Activated T-cell treated with anti-CD3 and anti-CD28 coated beads, Interleukin-2, amount 50 U/mL, for 72 hours (primary cell): ENCODE data around the gene CAPN15. TPM values are rescaled to one million over a fixed set of nuclear protein-coding genes. Genes with fewer than 3 reads are reported as not detected.
A peak's percentile ranks its signal among the peaks of the same experiment; 100 is the strongest.

Experiments
- ATAC-seq, 2 donors: fragments of 150-1000 bp; cut with Tn5 transposase; replicated peaks in 1 of 2; 2 replicates each; pipeline ENCODE4 v1.10.0; 2021; ENCODE audit warnings: moderate library complexity in 2 of 2, mild to moderate bottlenecking in 1 of 2
- DNase-seq, 2 donors: peaks; one replicate each; pipeline ENCODE4 v3.0.0; 2021 to 2022; ENCODE audit warnings: mixed read lengths in 1 of 2
- H3K27ac Mint-ChIP-seq: one replicate; pipeline ENCODE4 v1.8.0; 2022; ENCODE audit warnings: mild to moderate bottlenecking, moderate library complexity, mixed read lengths
- H3K27me3 Mint-ChIP-seq: one replicate; pipeline ENCODE4 v1.8.0; 2022; ENCODE audit warnings: low read depth, mixed read lengths
- H3K36me3 Mint-ChIP-seq, 2 donors: one replicate each; pipeline ENCODE4 v1.8.0; 2022; ENCODE audit warnings: mixed read lengths in 2 of 2, mild to moderate bottlenecking in 1 of 2; ENCODE audit not compliant: insufficient read depth in 2 of 2
- H3K4me1 Mint-ChIP-seq: one replicate; pipeline ENCODE4 v1.8.0; 2022; ENCODE audit warnings: low read depth, mixed read lengths
- H3K4me3 Mint-ChIP-seq, 2 donors: one replicate each; pipeline ENCODE4 v1.8.0; 2022; ENCODE audit warnings: mild to moderate bottlenecking in 2 of 2, mixed read lengths in 2 of 2, moderate library complexity in 2 of 2
- H3K9me3 Mint-ChIP-seq, 2 donors: one replicate each; pipeline ENCODE4 v1.8.0; 2022; ENCODE audit warnings: mixed read lengths in 2 of 2
- total RNA-seq, 2 donors: library from RNA; stranded (reverse); gene quantifications; one replicate each; pipeline ENCODE4 v1.2.3, GENCODE V29; 2022

The CAPN15 gene
- total RNA-seq, 2 donors from 2014 or later = 46.6 to 58.5 TPM

GRCh38 chr16:569445-570254, 42.1 kb downstream of the CAPN15 start, which contains the start of gene PIGQ:
Gene PIGQ, plus strand, starts transcription at chr16:569968. Its CDS starts 4,107 bp downstream, at chr16:574075.
- DNase-seq (peak; percentile 75 to 77), ATAC-seq (peak; percentile 82 to 88)
- Mint-ChIP-seq H3K36me3 (no peaks in the 10 kb centered on the region), H3K27me3 (no peaks in the 10 kb centered on the region), H3K9me3 (no peaks in the 10 kb centered on the region), H3K27ac (peak within 1 kb of the TSS; percentile 92), H3K4me3 (peak within 1 kb of the TSS; percentile 91 to 95), H3K4me1 (peaks cover 38% of the 10 kb centered on the region)

- no peak for ATAC-seq
Observed at GRCh38 chr16:572865-573650, 45.5 kb downstream of the CAPN15 start.

GRCh38 chr16:574021-574760, 46.7 kb downstream of the CAPN15 start:
- Mint-ChIP-seq H3K4me1 (peaks cover 21% of the 10 kb centered on the region), H3K27me3 (no peaks in the 10 kb centered on the region), H3K27ac (no peak overlapping the region), H3K36me3 (no peaks in the 10 kb centered on the region), H3K9me3 (no peaks in the 10 kb centered on the region), H3K4me3 (no peak overlapping the region)
- DNase-seq (no peak), ATAC-seq (no peak)

More at GRCh38 chr16:572865-573650, 45.5 kb downstream of the CAPN15 start:
- no peaks in the 10 kb centered on the region for H3K9me3 Mint-ChIP-seq
- peaks cover 26% of the 10 kb centered on the region for H3K4me1 Mint-ChIP-seq
- H3K27me3 Mint-ChIP-seq = no peaks in the 10 kb centered on the region
- H3K27ac Mint-ChIP-seq = no peak overlapping the region
- no peaks in the 10 kb centered on the region for H3K36me3 Mint-ChIP-seq
- no peak for DNase-seq
- H3K4me3 Mint-ChIP-seq = no peak overlapping the region

GRCh38 chr16:575354-576196, 48.1 kb downstream of the CAPN15 start:
- DNase-seq = no peak
- no peaks in the 10 kb centered on the region for H3K36me3 Mint-ChIP-seq
- no peaks in the 10 kb centered on the region for H3K27me3 Mint-ChIP-seq
- no peaks in the 10 kb centered on the region for H3K9me3 Mint-ChIP-seq
- no peak overlapping the region for H3K4me3 Mint-ChIP-seq
- H3K4me1 Mint-ChIP-seq = peaks cover 16% of the 10 kb centered on the region
- ATAC-seq = no peak
- H3K27ac Mint-ChIP-seq = no peak overlapping the region

GRCh38 chr16:576197-576822, 48.8 kb downstream of the CAPN15 start:
- Mint-ChIP-seq H3K36me3 (no peaks in the 10 kb centered on the region), H3K4me3 (no peak overlapping the region), H3K4me1 (peaks cover 8% of the 10 kb centered on the region), H3K9me3 (no peaks in the 10 kb centered on the region), H3K27me3 (no peaks in the 10 kb centered on the region), H3K27ac (no peak overlapping the region)
- DNase-seq (no peak), ATAC-seq (no peak)

- H3K9me3 Mint-ChIP-seq = no peaks in the 10 kb centered on the region
- DNase-seq = no peak
- H3K27ac Mint-ChIP-seq = no peak overlapping the region
- H3K27me3 Mint-ChIP-seq = no peaks in the 10 kb centered on the region
- H3K36me3 Mint-ChIP-seq = no peaks in the 10 kb centered on the region
- H3K4me3 Mint-ChIP-seq = no peak overlapping the region
- H3K4me1 Mint-ChIP-seq = peaks cover 3% of the 10 kb centered on the region
- no peak for ATAC-seq
Observed at GRCh38 chr16:576823-577201, 49.3 kb downstream of the CAPN15 start.

- no peaks in the 10 kb centered on the region for H3K4me1 Mint-ChIP-seq
- no peaks in the 10 kb centered on the region for H3K27me3 Mint-ChIP-seq
- H3K27ac Mint-ChIP-seq = no peak overlapping the region
- H3K36me3 Mint-ChIP-seq = no peaks in the 10 kb centered on the region
- H3K4me3 Mint-ChIP-seq = no peak overlapping the region
- no peaks in the 10 kb centered on the region for H3K9me3 Mint-ChIP-seq
- ATAC-seq = no peak
- DNase-seq = no peak
Observed at GRCh38 chr16:577796-578195, 50.3 kb downstream of the CAPN15 start.

- no peak for ATAC-seq
- DNase-seq = no peak
- H3K36me3 Mint-ChIP-seq = no peaks in the 10 kb centered on the region
- H3K27ac Mint-ChIP-seq = no peak overlapping the region
- H3K9me3 Mint-ChIP-seq = no peaks in the 10 kb centered on the region
- H3K27me3 Mint-ChIP-seq = no peaks in the 10 kb centered on the region
- no peak overlapping the region for H3K4me3 Mint-ChIP-seq
- H3K4me1 Mint-ChIP-seq = no peaks in the 10 kb centered on the region
Observed at GRCh38 chr16:578232-578869, 50.8 kb downstream of the CAPN15 start.

GRCh38 chr16:578870-579405, 51.4 kb downstream of the CAPN15 start:
- H3K9me3 Mint-ChIP-seq = no peaks in the 10 kb centered on the region
- no peaks in the 10 kb centered on the region for H3K36me3 Mint-ChIP-seq
- H3K27ac Mint-ChIP-seq = no peak overlapping the region
- no peaks in the 10 kb centered on the region for H3K27me3 Mint-ChIP-seq
- ATAC-seq = peak; percentile 91 to 93
- DNase-seq = peak; percentile 76 to 81
- no peaks in the 10 kb centered on the region for H3K4me1 Mint-ChIP-seq
- H3K4me3 Mint-ChIP-seq = peak overlapping the region in 1 of 2 donors; percentile 40

GRCh38 chr16:580141-580945, 52.8 kb downstream of the CAPN15 start:
- Mint-ChIP-seq H3K27ac (no peak overlapping the region), H3K27me3 (no peaks in the 10 kb centered on the region), H3K9me3 (no peaks in the 10 kb centered on the region), H3K36me3 (no peaks in the 10 kb centered on the region), H3K4me1 (peaks cover 2% of the 10 kb centered on the region), H3K4me3 (no peak overlapping the region)
- DNase-seq = no peak
- no peak for ATAC-seq

- H3K36me3 Mint-ChIP-seq = no peaks in the 10 kb centered on the region
Observed at GRCh38 chr16:580946-581498, 53.5 kb downstream of the CAPN15 start.

More at GRCh38 chr16:580946-581498, 53.5 kb downstream of the CAPN15 start:
- H3K27ac Mint-ChIP-seq = no peak overlapping the region
- DNase-seq (no peak), ATAC-seq (no peak)
- H3K4me1 Mint-ChIP-seq = peaks cover 9% of the 10 kb centered on the region
- H3K9me3 Mint-ChIP-seq = no peaks in the 10 kb centered on the region
- H3K4me3 Mint-ChIP-seq = no peak overlapping the region
- no peaks in the 10 kb centered on the region for H3K27me3 Mint-ChIP-seq
